ENCODE data around the gene PPFIA2. TPM values are rescaled to one million over a fixed set of nuclear protein-coding genes. Genes with fewer than 3 reads are reported as not detected.

PPFIA2 gene
- total RNA-seq, 1 donor from 2014 or later, result 1.0 TPM

DNA sequence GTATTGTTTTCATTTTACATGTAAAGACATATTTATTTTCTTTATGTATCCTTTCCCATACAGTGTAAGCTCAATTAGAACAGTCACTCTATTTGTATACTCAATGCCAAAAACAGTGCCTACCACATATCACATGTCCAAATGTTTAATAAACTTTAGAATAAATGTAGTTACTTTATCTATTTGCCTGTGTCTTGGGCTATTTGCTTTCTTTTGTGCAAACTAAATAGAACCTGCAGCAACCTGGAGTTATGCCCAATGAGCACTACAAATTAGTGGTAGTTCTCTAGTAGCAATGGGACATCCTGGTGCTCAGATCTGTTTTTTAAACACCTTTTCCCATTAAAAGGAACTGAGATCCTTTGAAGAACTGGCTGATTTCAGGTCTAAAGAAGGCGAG lies 186.7 kb downstream of the PPFIA2 start:
- Histone ChIP-seq H3K9ac (ENCODE audit: low read depth in 1 of 3, low read length in 3 of 3) (no peak overlapping the region), H3K27me3 (ENCODE audit: control insufficient read depth in 3 of 3, insufficient read depth in 3 of 3, low read length in 3 of 3) (no peaks in the 10 kb centered on the region), H3K9me3 (ENCODE audit: control insufficient read depth in 3 of 3, low read length in 3 of 3) (no peaks in the 10 kb centered on the region), H3K36me3 (ENCODE audit: control insufficient read depth in 3 of 3, insufficient read depth in 3 of 3, low read length in 3 of 3) (no peaks in the 10 kb centered on the region), H3K4me1 (ENCODE audit: control insufficient read depth in 3 of 3, insufficient read depth in 3 of 3, low read length in 3 of 3) (no peaks in the 10 kb centered on the region), H3K27ac (ENCODE audit: low read depth, low read length) (no peak overlapping the region), H3K4me3 (ENCODE audit: low read length in 3 of 3) (no peak overlapping the region)

GRCh38 chr12:81570234-81570633 lies 188.9 kb downstream of the PPFIA2 start:
- no peaks in the 10 kb centered on the region for H3K9me3 ChIP-seq (ENCODE audit: control insufficient read depth in 3 of 3, low read length in 3 of 3)
- no peak overlapping the region for H3K9ac ChIP-seq (ENCODE audit: low read depth in 1 of 3, low read length in 3 of 3)
- H3K4me3 ChIP-seq (ENCODE audit: low read length in 3 of 3), result no peak overlapping the region
- H3K27me3 ChIP-seq (ENCODE audit: control insufficient read depth in 3 of 3, insufficient read depth in 3 of 3, low read length in 3 of 3), result no peaks in the 10 kb centered on the region
- H3K4me1 ChIP-seq (ENCODE audit: control insufficient read depth in 3 of 3, insufficient read depth in 3 of 3, low read length in 3 of 3), result no peaks in the 10 kb centered on the region
- H3K36me3 ChIP-seq (ENCODE audit: control insufficient read depth in 3 of 3, insufficient read depth in 3 of 3, low read length in 3 of 3), result no peaks in the 10 kb centered on the region
- no peak overlapping the region for H3K27ac ChIP-seq (ENCODE audit: low read depth, low read length)

DNA sequence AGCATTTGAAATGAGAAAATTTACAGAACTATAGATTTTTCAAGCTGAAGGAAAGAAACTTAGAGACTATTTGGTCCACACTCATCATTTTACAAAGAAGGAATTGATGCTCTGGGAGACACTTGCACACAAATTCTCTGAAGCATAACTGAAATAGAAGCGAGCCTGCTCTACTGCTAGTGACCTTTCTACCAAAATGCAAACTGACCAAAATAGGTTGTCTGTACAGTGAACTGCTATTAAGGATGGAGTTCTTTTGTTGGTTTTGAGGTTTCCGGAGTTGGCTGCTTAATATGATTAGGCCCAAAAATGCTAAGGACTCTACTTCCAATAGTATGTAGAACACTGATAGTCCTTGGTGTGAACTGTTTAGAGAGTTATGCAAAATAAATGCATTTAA lies 194.9 kb downstream of the PPFIA2 start:
- Histone ChIP-seq H3K36me3 (ENCODE audit: control insufficient read depth in 3 of 3, insufficient read depth in 3 of 3, low read length in 3 of 3) (no peaks in the 10 kb centered on the region), H3K27me3 (ENCODE audit: control insufficient read depth in 3 of 3, insufficient read depth in 3 of 3, low read length in 3 of 3) (no peaks in the 10 kb centered on the region), H3K9me3 (ENCODE audit: control insufficient read depth in 3 of 3, low read length in 3 of 3) (no peaks in the 10 kb centered on the region), H3K4me3 (ENCODE audit: low read length in 3 of 3) (no peak overlapping the region), H3K27ac (ENCODE audit: low read depth, low read length) (no peak overlapping the region), H3K4me1 (ENCODE audit: control insufficient read depth in 3 of 3, insufficient read depth in 3 of 3, low read length in 3 of 3) (no peaks in the 10 kb centered on the region), H3K9ac (ENCODE audit: low read depth in 1 of 3, low read length in 3 of 3) (no peak overlapping the region)

- Histone ChIP-seq H3K9ac (ENCODE audit: low read depth in 1 of 3, low read length in 3 of 3) (no peak overlapping the region), H3K36me3 (ENCODE audit: control insufficient read depth in 3 of 3, insufficient read depth in 3 of 3, low read length in 3 of 3) (no peaks in the 10 kb centered on the region), H3K9me3 (ENCODE audit: control insufficient read depth in 3 of 3, low read length in 3 of 3) (no peaks in the 10 kb centered on the region), H3K4me1 (ENCODE audit: control insufficient read depth in 3 of 3, insufficient read depth in 3 of 3, low read length in 3 of 3) (no peaks in the 10 kb centered on the region), H3K4me3 (ENCODE audit: low read length in 3 of 3) (no peak overlapping the region), H3K27me3 (ENCODE audit: control insufficient read depth in 3 of 3, insufficient read depth in 3 of 3, low read length in 3 of 3) (no peaks in the 10 kb centered on the region), H3K27ac (ENCODE audit: low read depth, low read length) (no peak overlapping the region)
Observed at GRCh38 chr12:81558031-81558430, 201.1 kb downstream of the PPFIA2 start.

GRCh38 chr12:81546811-81547210 lies 212.3 kb downstream of the PPFIA2 start:
- Histone ChIP-seq H3K9me3 (ENCODE audit: control insufficient read depth in 3 of 3, low read length in 3 of 3) (no peaks in the 10 kb centered on the region), H3K27me3 (ENCODE audit: control insufficient read depth in 3 of 3, insufficient read depth in 3 of 3, low read length in 3 of 3) (no peaks in the 10 kb centered on the region), H3K36me3 (ENCODE audit: control insufficient read depth in 3 of 3, insufficient read depth in 3 of 3, low read length in 3 of 3) (no peaks in the 10 kb centered on the region), H3K4me3 (ENCODE audit: low read length in 3 of 3) (no peak overlapping the region), H3K27ac (ENCODE audit: low read depth, low read length) (no peak overlapping the region), H3K4me1 (ENCODE audit: control insufficient read depth in 3 of 3, insufficient read depth in 3 of 3, low read length in 3 of 3) (no peaks in the 10 kb centered on the region), H3K9ac (ENCODE audit: low read depth in 1 of 3, low read length in 3 of 3) (no peak overlapping the region)

DNA sequence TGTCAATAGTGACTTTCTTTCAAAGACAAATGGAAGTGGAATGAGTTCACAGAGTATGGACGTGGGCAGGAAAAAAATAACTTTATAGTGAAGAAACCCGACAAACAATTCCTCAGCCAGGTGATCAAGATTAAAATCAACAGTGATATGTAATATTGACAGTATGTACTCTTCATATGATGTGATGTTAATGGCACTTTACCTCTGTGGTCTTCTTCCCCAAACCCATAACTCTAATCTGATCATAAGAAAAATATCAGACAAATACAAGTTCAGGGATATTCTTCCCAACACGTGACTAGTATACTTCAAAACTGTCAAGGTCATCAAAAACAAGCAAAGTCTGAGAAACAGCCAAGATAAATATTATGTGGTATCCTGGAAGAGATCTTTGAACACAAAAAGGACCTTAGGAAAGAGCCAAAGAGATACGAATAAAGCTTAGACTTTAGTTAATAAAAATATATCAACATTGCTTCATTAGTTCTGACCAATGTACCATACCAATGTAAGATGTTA lies 215.5 kb downstream of the PPFIA2 start:
- no peaks in the 10 kb centered on the region for H3K4me1 ChIP-seq (ENCODE audit: control insufficient read depth in 3 of 3, insufficient read depth in 3 of 3, low read length in 3 of 3)
- H3K9me3 ChIP-seq (ENCODE audit: control insufficient read depth in 3 of 3, low read length in 3 of 3), result no peaks in the 10 kb centered on the region
- H3K4me3 ChIP-seq (ENCODE audit: low read length in 3 of 3), result no peak overlapping the region
- no peak overlapping the region for H3K9ac ChIP-seq (ENCODE audit: low read depth in 1 of 3, low read length in 3 of 3)
- H3K27me3 ChIP-seq (ENCODE audit: control insufficient read depth in 3 of 3, insufficient read depth in 3 of 3, low read length in 3 of 3), result no peaks in the 10 kb centered on the region
- H3K36me3 ChIP-seq (ENCODE audit: control insufficient read depth in 3 of 3, insufficient read depth in 3 of 3, low read length in 3 of 3), result no peaks in the 10 kb centered on the region
- H3K27ac ChIP-seq (ENCODE audit: low read depth, low read length), result no peak overlapping the region

DNA sequence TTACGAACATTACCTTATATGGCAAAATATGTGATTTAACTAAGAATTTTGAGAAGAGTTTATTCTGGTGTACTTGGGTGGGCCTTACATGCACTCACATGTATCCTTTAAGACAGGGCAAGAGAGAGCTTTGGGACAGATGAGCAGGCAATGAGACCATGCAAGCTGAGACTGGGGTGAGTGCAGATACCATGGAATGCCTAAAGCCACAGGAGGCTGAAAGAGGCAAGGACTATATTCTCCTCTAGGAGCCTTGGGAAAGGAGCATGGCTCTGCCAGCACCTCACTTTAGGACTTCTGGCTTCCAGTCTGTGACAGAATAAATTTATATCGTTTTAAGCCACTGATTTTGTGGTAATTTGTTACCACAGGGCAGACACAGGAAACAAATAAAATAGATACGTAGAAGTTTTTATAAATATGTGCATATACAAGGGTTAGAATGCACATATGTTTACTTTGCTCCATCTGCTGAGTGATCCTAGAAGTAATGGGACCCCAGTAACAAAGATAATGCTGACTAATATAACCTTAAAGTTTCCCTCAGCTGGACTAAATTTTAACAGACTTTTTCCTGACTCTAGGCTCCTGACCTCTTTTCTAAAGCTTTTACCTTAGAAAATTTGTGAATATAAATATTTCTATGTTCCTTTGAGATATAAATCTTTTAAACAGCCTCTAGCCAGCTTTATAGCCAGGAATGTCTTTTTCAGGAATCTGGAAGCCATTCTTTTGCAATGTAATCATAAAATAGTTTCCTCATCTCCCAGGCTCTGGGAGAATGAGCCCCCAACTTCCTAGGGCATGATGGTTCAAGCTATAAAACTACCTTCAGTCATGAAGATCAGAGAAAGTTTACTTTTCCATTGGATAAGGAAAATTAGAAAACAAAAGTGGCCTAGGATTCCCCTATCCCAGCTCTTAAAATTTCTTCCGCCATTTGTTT lies 216.8 kb downstream of the PPFIA2 start:
- Histone ChIP-seq H3K27ac (ENCODE audit: low read depth, low read length) (no peak overlapping the region), H3K4me1 (ENCODE audit: control insufficient read depth in 3 of 3, insufficient read depth in 3 of 3, low read length in 3 of 3) (no peaks in the 10 kb centered on the region), H3K9ac (ENCODE audit: low read depth in 1 of 3, low read length in 3 of 3) (no peak overlapping the region), H3K27me3 (ENCODE audit: control insufficient read depth in 3 of 3, insufficient read depth in 3 of 3, low read length in 3 of 3) (no peaks in the 10 kb centered on the region), H3K4me3 (ENCODE audit: low read length in 3 of 3) (no peak overlapping the region), H3K36me3 (ENCODE audit: control insufficient read depth in 3 of 3, insufficient read depth in 3 of 3, low read length in 3 of 3) (no peaks in the 10 kb centered on the region), H3K9me3 (ENCODE audit: control insufficient read depth in 3 of 3, low read length in 3 of 3) (no peaks in the 10 kb centered on the region)

DNA sequence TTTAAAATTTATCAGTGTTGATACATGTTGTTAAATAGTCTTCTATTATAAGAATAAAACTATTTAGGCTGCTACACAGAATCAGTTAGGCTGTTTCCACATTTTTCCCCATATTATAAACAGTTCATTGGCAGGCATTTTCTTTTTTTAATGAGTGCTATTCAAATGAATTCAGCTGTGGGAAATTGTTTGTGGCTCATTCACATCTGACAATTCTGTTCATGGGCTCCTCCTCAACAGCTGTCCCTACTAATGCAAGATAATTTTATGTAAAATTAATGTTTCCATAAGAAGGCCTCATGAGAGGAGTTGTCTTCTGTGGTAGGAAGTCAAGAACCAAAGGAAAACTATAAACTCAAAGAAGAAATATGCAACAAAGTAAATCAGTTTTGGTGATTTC lies 218.0 kb downstream of the PPFIA2 start:
- Histone ChIP-seq H3K4me1 (ENCODE audit: control insufficient read depth in 3 of 3, insufficient read depth in 3 of 3, low read length in 3 of 3) (no peaks in the 10 kb centered on the region), H3K36me3 (ENCODE audit: control insufficient read depth in 3 of 3, insufficient read depth in 3 of 3, low read length in 3 of 3) (no peaks in the 10 kb centered on the region), H3K9ac (ENCODE audit: low read depth in 1 of 3, low read length in 3 of 3) (no peak overlapping the region), H3K27ac (ENCODE audit: low read depth, low read length) (no peak overlapping the region), H3K9me3 (ENCODE audit: control insufficient read depth in 3 of 3, low read length in 3 of 3) (no peaks in the 10 kb centered on the region), H3K4me3 (ENCODE audit: low read length in 3 of 3) (no peak overlapping the region), H3K27me3 (ENCODE audit: control insufficient read depth in 3 of 3, insufficient read depth in 3 of 3, low read length in 3 of 3) (no peaks in the 10 kb centered on the region)

DNA sequence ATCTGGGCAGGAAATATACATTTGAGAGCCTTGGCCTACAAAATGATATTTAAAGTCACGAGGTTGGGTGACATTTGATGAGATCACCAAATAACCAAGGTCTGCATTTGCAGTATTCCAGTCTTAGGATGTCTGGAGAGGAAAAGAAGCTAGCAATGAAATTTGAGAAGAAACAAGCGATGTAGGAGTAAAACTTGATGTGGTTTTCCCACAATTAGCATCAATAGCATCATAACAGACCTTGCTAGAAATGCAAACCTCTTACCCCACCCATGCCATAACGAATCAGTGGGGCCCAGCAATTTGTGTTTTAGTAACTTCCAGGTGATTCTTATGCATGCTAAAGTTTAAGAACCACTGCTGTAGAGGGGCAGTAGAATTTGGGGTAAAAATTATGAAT lies 219.9 kb downstream of the PPFIA2 start:
- Histone ChIP-seq H3K27ac (ENCODE audit: low read depth, low read length) (no peak overlapping the region), H3K4me1 (ENCODE audit: control insufficient read depth in 3 of 3, insufficient read depth in 3 of 3, low read length in 3 of 3) (no peaks in the 10 kb centered on the region), H3K9ac (ENCODE audit: low read depth in 1 of 3, low read length in 3 of 3) (no peak overlapping the region), H3K4me3 (ENCODE audit: low read length in 3 of 3) (no peak overlapping the region), H3K27me3 (ENCODE audit: control insufficient read depth in 3 of 3, insufficient read depth in 3 of 3, low read length in 3 of 3) (no peaks in the 10 kb centered on the region), H3K36me3 (ENCODE audit: control insufficient read depth in 3 of 3, insufficient read depth in 3 of 3, low read length in 3 of 3) (no peaks in the 10 kb centered on the region), H3K9me3 (ENCODE audit: control insufficient read depth in 3 of 3, low read length in 3 of 3) (no peaks in the 10 kb centered on the region)

DNA sequence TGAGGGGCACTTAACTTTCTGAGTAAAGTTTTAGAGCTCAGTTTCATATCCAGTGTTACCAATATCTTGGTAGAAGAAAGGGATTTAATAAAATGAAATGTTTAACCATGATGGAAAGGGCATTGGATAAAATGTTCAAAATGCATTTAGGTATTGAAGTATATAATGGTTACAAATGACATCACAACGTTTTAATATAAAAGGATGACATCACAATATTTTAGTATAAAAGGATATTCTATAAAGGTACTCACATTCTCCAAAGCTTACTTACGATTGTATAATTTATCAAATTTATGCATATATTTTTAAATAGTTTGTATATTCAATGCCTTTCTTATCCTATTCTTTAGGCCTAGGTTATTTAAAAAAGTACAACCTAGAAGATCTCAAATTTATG lies 226.1 kb downstream of the PPFIA2 start:
- Histone ChIP-seq H3K27ac (ENCODE audit: low read depth, low read length) (no peak overlapping the region), H3K27me3 (ENCODE audit: control insufficient read depth in 3 of 3, insufficient read depth in 3 of 3, low read length in 3 of 3) (no peaks in the 10 kb centered on the region)

More for the DNA sequence above, 226.1 kb downstream of the PPFIA2 start:
- no peak overlapping the region for H3K4me3 ChIP-seq (ENCODE audit: low read length in 3 of 3)
- no peaks in the 10 kb centered on the region for H3K4me1 ChIP-seq (ENCODE audit: control insufficient read depth in 3 of 3, insufficient read depth in 3 of 3, low read length in 3 of 3)
- H3K9ac ChIP-seq (ENCODE audit: low read depth in 1 of 3, low read length in 3 of 3), result no peak overlapping the region
- no peaks in the 10 kb centered on the region for H3K9me3 ChIP-seq (ENCODE audit: control insufficient read depth in 3 of 3, low read length in 3 of 3)
- no peaks in the 10 kb centered on the region for H3K36me3 ChIP-seq (ENCODE audit: control insufficient read depth in 3 of 3, insufficient read depth in 3 of 3, low read length in 3 of 3)
